Natural killer cell treated with Interleukin-12 subunit alpha and Interleukin-12 subunit beta and Interleukin-15 and Interleukin-18, amount 100 ng/mL, for 72 hours (primary cell): ENCODE data around the gene YKT6. TPM values are rescaled to one million over a fixed set of nuclear protein-coding genes. Genes with fewer than 3 reads are reported as not detected.

ENCODE experiments used
- ATAC-seq, 2 donors: fragments of 150-1000 bp; cut with Tn5 transposase in 1 of 2; sonication (Bioruptor Pico), chemical (Tn5 transposase) in 1 of 2; 2 replicates each; pipeline ENCODE4 v1.10.0; 2021
- DNase-seq: peaks from one replicate; pipeline ENCODE4 v3.0.0; 2022; ENCODE audit warnings: low spot score
- H3K27ac Mint-ChIP-seq, 2 donors: 1 replicate in 1 of 2; 2 replicates in 1 of 2; pipeline ENCODE4 v1.8.0; 2022; ENCODE audit warnings: mixed read lengths in 2 of 2, mild to moderate bottlenecking in 1 of 2, moderate library complexity in 1 of 2
- H3K27me3 Mint-ChIP-seq, 2 donors: 1 replicate in 1 of 2; 2 replicates in 1 of 2; pipeline ENCODE4 v1.8.0; 2022; ENCODE audit warnings: mixed read lengths in 2 of 2
- H3K36me3 Mint-ChIP-seq: one replicate; pipeline ENCODE4 v1.8.0; 2022; ENCODE audit warnings: mixed read lengths
- H3K4me1 Mint-ChIP-seq, 2 donors: 1 replicate in 1 of 2; 2 replicates in 1 of 2; pipeline ENCODE4 v1.8.0; 2022; ENCODE audit warnings: low read depth in 2 of 2, mixed read lengths in 2 of 2, mild to moderate bottlenecking in 1 of 2
- H3K4me3 Mint-ChIP-seq: one replicate; pipeline ENCODE4 v1.8.0; 2022; ENCODE audit warnings: mixed read lengths
- H3K9me3 Mint-ChIP-seq: 2 replicates; pipeline ENCODE4 v1.8.0; 2022; ENCODE audit warnings: mixed read lengths
- total RNA-seq, 2 donors: library from RNA; stranded (reverse); gene quantifications; one replicate each; pipeline ENCODE4 v1.2.3, GENCODE V29; 2022

Gene YKT6
- total RNA-seq, 2 donors from 2014 or later = 93.1 to 99.3 TPM

DNA sequence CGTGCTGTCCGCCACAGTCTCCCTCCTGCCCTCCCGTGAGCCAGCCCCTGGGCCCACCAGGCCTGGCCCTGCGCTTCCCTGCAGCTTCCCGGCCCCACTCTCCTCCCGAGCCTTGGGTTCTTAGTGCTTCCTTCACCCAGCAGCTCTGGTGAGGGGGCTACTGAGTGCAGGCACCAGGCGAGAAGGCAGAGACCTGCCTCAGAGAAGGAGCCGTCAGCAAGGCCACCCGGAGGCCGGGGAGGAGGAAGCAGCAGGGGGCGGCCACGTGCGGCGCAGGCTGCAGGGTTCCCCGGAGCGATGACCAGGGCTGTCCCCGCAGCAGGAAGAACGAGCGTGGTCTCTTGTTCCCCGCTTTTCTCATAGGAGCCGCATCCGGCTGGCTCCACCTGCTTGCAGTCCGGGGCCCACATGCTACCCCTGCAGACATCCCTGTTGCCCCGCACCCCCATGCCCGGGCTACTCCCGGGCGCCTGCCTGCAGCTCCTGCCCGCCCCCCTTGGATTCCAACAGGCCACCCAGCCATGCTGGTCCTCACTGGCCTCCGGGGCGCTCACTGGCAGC lies 20.5 kb downstream of the YKT6 start:
- Mint-ChIP-seq H3K27ac (no peak overlapping the region), H3K36me3 (no peaks in the 10 kb centered on the region), H3K9me3 (no peaks in the 10 kb centered on the region), H3K4me1 (no peaks in the 10 kb centered on the region), H3K27me3 (peaks cover 0 to 2% of the 10 kb centered on the region in 2 donors), H3K4me3 (no peak overlapping the region)
- DNase-seq (peak; percentile 58), ATAC-seq (no peak)

DNA sequence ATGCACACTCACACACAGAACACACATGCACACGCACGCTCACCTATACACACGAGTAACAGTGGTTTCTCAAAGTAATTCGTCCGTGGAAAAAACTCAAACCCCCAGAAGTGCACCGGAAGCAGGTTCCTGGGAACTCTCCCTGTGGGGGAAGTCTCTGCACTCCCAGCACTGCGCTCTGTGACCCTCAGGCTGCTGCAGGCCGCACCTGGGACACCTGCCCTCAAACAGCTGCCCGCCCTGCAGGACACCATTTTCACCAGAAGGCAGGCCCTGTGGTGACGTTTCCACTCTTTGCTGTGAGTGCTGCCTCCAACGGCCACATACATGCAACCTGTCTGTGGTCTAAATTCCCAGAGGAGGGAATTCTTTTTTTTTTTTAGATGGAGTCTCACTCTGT lies 21.3 kb downstream of the YKT6 start:
- no peak for ATAC-seq
- Mint-ChIP-seq H3K27me3 (peaks cover 0 to 2% of the 10 kb centered on the region in 2 donors), H3K27ac (no peak overlapping the region), H3K4me1 (no peaks in the 10 kb centered on the region), H3K4me3 (no peak overlapping the region), H3K9me3 (no peaks in the 10 kb centered on the region), H3K36me3 (no peaks in the 10 kb centered on the region)
- DNase-seq = peak; percentile 54

DNA sequence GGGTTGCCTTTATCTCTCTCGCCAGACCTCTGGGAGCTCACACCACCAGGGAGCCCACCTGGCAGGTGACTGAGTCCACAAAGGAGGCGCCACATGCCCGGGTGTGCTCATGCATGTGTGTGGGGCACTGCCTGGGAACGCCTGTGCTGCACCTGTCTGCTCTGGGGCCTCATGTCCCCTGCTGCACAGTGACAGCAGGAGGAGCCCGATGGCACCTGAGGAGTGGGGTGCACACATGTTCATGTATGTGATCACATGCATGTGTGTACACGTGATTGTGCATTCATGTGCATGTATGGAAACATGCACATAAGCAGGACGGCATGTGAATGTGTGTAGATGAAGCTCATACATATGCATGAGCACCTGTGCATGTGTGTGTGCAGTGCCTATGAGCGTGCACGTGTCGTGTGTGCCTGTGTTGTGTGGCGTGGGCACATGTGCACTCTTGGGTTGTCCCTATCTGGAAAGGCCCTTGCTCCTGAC lies 22.0 kb downstream of the YKT6 start:
- no peak overlapping the region for H3K27ac Mint-ChIP-seq
- no peak for DNase-seq
- no peaks in the 10 kb centered on the region for H3K4me1 Mint-ChIP-seq
- H3K36me3 Mint-ChIP-seq = no peaks in the 10 kb centered on the region
- no peak overlapping the region for H3K4me3 Mint-ChIP-seq
- H3K27me3 Mint-ChIP-seq = peaks cover 0 to 2% of the 10 kb centered on the region in 2 donors
- no peak for ATAC-seq
- H3K9me3 Mint-ChIP-seq = no peaks in the 10 kb centered on the region

DNA sequence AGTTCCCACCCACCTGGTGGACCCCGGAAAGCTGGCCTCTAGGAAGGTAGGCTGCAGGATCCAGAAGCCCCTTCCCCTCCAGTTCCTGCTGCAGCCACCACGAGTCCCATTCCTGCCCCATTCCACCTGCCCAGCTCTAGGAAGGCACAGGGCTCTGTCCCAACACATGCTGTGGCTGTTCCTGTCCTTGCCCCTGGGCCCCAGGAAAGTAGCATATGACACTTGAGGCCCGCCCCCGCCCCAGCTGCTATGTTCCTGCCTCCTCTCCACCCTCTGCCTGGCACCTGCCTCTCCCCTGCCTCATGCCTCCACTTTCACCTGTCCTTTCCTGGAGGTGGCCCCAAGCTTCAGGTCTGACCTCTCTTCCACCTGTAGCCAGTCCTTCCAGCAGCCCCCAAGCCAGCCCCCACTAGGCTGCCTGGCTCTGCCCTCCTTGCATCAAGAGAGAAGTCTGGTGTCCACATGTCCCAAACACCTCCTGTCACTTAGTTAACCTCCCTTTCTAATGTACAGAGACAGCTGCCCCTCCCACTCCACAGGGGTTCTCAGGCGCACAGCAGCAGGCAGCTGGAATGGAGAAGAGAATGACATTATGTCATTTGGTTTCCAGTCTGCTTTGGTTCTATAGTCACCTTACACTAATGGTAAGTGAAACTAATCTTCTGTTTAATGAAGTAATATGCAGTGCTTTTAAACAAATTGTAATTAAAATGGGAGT lies 22.7 kb downstream of the YKT6 start:
- H3K27me3 Mint-ChIP-seq = peaks cover 0 to 2% of the 10 kb centered on the region in 2 donors
- no peaks in the 10 kb centered on the region for H3K36me3 Mint-ChIP-seq
- no peaks in the 10 kb centered on the region for H3K4me1 Mint-ChIP-seq
- H3K9me3 Mint-ChIP-seq = no peaks in the 10 kb centered on the region
- DNase-seq = no peak
- no peak overlapping the region for H3K27ac Mint-ChIP-seq
- ATAC-seq = no peak
- no peak overlapping the region for H3K4me3 Mint-ChIP-seq

DNA sequence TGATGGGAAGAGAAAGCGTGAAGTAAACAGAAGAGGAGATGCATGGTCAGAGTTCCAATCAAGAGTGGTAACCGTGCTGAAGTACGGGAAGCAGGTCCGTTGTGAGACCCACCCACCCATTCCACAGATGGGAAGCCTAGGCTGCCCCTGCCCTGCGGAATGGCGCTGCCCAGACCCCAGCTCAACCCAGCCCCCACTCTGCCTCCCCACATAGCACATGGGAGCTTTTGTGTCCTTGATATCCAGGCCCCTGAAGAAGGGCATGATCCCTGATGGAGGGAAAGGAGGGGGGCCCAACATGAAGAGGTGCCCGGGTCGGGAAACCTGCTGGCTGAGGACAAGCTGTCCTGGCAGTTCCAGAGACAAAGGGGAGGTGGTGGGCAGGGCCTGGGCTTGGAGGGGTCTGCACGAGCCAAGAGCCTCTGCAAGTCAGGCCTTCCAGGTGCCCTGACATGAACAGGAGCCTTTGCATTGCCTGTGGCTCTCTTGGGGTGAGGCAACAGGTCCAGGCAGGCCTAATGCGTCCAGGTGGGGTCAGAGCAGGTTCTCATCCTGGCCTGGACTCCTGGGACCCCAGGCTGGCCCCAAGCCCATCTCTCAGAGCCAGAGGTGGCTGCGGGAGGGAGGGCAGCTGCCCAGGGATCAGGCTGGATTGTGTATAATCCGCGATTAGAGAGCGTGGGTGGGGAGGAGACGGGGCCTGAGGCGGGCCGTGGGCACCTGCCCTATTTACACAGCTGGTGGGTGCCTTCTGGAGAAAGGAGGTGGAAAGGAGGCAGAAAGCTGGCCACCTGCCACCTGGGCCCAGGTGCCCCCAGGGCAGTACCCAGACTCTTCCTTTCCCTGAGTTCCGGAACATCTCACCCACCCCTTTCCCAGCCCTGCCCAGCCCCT lies 23.5 kb downstream of the YKT6 start:
- peaks cover 0 to 2% of the 10 kb centered on the region in 2 donors for H3K27me3 Mint-ChIP-seq
- H3K27ac Mint-ChIP-seq = no peak overlapping the region
- no peaks in the 10 kb centered on the region for H3K4me1 Mint-ChIP-seq
- H3K4me3 Mint-ChIP-seq = no peak overlapping the region
- H3K36me3 Mint-ChIP-seq = no peaks in the 10 kb centered on the region
- no peaks in the 10 kb centered on the region for H3K9me3 Mint-ChIP-seq
- no peak for DNase-seq
- ATAC-seq = no peak

DNA sequence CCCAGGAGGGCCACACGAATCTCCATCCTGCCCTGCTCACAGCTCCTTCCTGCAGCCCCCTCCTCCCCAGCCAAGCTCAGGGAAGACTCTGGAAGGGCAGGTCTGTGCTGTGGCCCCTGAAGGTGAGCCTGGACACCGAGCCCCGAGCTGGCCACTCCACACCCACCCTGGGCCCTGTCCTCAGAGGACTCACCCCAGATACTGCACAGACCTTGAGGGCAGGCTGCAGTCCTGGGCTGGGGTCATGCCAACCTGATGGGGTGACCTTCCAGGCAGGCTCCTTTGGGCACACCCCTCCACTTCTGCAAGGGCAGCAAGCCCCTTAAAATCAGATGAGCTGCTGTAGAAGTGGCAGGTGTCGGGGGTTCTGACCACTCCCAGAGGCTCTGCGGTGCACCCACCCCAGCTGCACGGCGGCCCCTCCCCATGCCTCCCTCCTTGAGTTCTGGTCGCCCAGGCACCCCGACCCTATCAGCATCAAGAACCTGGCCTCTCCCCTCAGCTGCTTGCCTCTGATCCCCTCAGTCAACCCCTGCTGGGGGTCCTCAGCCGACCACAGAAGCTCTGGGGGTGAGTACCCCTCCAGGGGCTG lies 24.3 kb downstream of the YKT6 start:
- Mint-ChIP-seq H3K4me1 (no peaks in the 10 kb centered on the region), H3K27me3 (peaks cover 0 to 2% of the 10 kb centered on the region in 2 donors), H3K36me3 (no peaks in the 10 kb centered on the region), H3K27ac (no peak overlapping the region), H3K9me3 (no peaks in the 10 kb centered on the region), H3K4me3 (no peak overlapping the region)
- ATAC-seq = no peak
- no peak for DNase-seq

DNA sequence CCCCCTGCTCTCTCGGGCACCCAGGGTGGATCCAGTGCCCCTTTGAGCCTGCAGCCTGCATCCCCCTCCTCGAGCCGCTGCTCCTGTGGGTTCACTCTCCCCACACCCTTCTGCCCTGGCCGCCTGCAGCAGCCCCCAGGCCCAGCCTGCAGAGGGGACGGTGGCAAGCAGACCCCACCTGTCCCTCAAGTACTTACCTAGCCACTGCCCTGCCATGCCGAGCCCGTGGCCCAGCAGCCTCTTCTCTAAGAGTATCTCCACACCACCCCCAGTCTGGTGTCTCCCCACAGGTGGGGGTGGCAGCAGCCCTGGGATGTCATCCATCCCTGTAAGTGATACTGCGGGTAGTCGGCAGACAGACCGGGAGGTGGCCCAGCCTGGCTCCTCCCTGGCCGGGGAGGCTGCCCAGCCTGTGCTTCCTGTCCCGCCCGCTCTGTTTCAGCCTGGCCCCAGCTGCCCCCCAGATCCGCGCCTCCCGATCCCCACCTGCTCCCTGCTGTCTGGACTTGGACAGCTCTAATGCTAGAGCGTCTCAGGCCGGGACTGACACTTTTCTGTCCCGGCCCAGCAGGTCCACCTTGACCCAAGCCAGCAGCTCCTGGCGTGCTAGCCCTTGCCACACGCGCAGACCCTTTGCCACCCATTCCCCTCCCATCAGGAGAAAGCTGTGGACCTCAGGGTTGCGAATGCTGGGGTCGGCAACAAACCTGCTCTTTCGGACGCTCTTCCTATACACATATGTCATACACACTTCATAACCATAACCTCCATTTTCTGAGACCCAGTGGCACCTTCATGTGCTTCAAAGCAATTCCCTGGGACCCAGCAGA lies 25.0 kb downstream of the YKT6 start:
- Mint-ChIP-seq H3K4me3 (no peak overlapping the region), H3K27me3 (peaks cover 0 to 2% of the 10 kb centered on the region in 2 donors), H3K36me3 (no peaks in the 10 kb centered on the region), H3K4me1 (no peaks in the 10 kb centered on the region), H3K27ac (no peak overlapping the region), H3K9me3 (no peaks in the 10 kb centered on the region)
- no peak for ATAC-seq
- DNase-seq = no peak

DNA sequence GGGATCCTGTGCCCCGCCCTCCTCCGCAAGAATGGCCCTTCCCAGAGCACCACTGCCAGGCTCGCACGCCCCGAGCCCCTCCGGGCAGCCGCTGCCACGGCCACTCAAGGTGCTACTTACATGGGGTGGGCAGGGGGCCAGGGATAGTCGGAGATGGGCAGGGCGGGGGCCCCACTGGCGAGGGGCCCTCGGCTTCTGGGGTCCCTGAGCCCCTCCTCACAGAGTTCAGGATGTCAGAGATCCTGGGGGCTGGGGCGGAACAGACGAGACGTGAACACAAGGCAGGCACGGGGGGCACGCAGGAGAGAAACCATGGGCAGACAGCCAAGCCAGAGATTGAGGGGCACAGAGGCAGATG lies 25.6 kb downstream of the YKT6 start:
- no peak for ATAC-seq
- no peak overlapping the region for H3K4me3 Mint-ChIP-seq
- peaks cover 0 to 2% of the 10 kb centered on the region in 2 donors for H3K27me3 Mint-ChIP-seq

DNA sequence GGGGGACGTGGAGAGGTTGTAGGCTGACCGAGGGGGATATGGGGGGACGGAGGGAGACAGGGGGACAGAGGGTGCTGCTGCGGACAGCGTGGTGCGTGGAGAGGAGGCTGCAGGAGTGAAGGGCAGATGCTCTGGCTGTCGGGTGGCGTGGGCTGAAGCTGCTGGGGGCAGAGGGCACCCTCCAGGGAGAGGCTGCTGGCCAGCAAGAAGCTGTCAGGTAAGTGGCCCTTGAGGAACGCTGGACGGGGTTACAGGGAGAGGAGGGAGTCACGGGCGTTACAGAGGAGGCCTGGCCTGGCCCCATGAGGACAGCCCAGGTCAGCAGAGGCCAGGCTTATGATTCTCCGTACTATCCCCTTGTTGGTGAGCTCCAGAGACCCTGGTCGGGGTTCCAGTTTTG lies 27.1 kb downstream of the YKT6 start:
- H3K36me3 Mint-ChIP-seq = no peaks in the 10 kb centered on the region
- ATAC-seq = no peak

More for the DNA sequence above, 25.6 kb downstream of the YKT6 start:
- DNase-seq = no peak
- no peaks in the 10 kb centered on the region for H3K9me3 Mint-ChIP-seq
- H3K27ac Mint-ChIP-seq = no peak overlapping the region
- H3K36me3 Mint-ChIP-seq = no peaks in the 10 kb centered on the region
- H3K4me1 Mint-ChIP-seq = no peaks in the 10 kb centered on the region

DNA sequence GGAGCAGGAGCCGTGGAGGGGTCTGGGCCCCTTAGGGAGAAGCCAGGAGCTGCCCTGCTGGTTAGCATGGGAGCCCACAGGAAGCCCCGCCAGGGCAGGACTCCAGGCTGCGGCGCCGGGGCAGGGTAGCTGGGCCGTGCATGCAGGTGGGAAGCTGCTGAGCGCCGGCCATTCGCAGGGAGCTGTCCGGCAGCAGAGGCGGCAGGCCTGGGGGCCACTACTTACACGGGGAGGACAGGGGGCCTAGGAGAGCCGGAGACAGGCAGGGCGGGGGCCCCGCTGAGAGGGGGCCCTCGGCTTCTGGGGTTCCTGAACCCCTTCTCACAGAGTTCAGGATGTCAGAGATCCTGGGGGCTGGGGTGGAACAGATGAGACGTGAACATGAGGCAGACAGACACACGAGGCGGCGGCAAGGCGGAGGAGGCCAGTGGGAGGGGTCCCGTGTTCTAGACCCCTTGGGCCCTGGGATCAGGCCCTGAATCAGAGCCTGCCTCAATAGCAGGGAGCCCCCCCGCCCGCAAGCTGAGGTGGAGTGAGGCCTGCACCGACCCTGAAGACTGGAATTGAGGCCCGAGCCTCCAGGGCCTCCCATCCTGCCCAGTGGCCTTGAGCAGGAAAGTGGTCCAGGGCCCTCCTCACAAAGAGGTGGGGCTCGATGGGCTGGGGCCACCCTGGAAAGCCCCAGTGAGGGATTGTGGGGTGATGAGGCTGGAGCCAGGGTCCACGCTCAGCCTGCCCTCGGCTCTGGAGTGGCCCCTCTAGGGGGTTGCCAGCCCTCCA lies 28.0 kb downstream of the YKT6 start:
- Mint-ChIP-seq H3K4me1 (no peaks in the 10 kb centered on the region), H3K9me3 (no peaks in the 10 kb centered on the region), H3K36me3 (no peaks in the 10 kb centered on the region), H3K4me3 (no peak overlapping the region), H3K27me3 (peaks cover 0 to 2% of the 10 kb centered on the region in 2 donors), H3K27ac (no peak overlapping the region)
- DNase-seq (no peak), ATAC-seq (no peak)

More for the DNA sequence above, 27.1 kb downstream of the YKT6 start:
- no peak overlapping the region for H3K4me3 Mint-ChIP-seq
- no peak overlapping the region for H3K27ac Mint-ChIP-seq
- DNase-seq = no peak
- H3K4me1 Mint-ChIP-seq = no peaks in the 10 kb centered on the region
- H3K27me3 Mint-ChIP-seq = peaks cover 0 to 2% of the 10 kb centered on the region in 2 donors
- H3K9me3 Mint-ChIP-seq = no peaks in the 10 kb centered on the region

DNA sequence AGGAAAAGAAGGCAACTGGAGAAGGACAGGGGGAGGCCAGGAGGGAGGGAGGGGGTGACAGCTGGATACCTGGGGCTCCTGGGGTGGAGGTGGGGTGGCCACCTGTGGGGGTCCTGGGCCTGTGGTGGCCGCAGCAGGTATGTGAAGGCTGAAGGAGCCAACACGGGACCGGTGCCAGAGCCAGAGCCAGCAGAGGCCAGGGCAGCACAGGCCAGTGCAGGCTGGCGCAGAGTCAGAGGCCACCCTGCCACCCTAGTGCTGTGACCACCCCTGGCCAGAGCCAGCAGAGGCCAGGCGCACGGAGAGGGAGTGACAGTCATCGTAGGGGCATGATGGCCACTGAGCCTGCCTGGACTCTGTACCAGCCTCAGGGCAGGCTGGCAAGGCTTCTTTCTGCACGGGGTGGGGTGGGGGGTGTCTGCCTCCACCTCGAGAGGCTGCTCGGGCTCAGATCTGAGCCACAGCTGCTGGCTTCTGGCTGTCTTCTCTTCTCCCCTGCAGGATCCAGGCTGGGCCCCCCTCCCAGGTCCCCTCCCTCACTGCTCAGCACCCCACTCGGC lies 28.8 kb downstream of the YKT6 start:
- no peaks in the 10 kb centered on the region for H3K9me3 Mint-ChIP-seq
- H3K4me3 Mint-ChIP-seq = no peak overlapping the region
- no peaks in the 10 kb centered on the region for H3K36me3 Mint-ChIP-seq
- ATAC-seq (peak in 1 of 2 donors; percentile 8), DNase-seq (no peak)
- no peak overlapping the region for H3K27ac Mint-ChIP-seq
- no peaks in the 10 kb centered on the region for H3K4me1 Mint-ChIP-seq
- H3K27me3 Mint-ChIP-seq = peaks cover 0 to 2% of the 10 kb centered on the region in 2 donors

DNA sequence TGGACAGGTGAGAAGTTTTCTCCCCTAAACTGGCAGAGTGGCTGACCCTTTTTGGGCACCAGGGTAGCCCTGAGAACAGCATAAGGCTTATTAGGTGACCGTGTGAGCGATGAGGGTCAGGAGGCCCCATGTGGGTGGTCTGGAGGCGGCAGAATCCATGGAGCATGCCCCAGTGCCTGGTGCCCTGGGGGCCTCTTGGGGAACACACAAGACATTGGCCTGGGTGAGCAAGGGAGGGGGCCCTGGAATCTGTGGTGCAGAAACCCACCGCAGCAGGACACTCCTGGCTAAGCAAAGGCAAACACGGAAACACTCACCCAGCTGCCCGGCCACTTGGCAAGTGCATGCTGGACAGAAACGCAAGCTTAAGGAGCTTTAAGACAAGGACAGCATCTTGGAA lies 29.5 kb downstream of the YKT6 start:
- H3K36me3 Mint-ChIP-seq = no peaks in the 10 kb centered on the region
- no peaks in the 10 kb centered on the region for H3K9me3 Mint-ChIP-seq
- ATAC-seq (no peak), DNase-seq (no peak)
- no peaks in the 10 kb centered on the region for H3K4me1 Mint-ChIP-seq
- H3K27me3 Mint-ChIP-seq = peaks cover 0 to 2% of the 10 kb centered on the region in 2 donors
- H3K4me3 Mint-ChIP-seq = no peak overlapping the region
- no peak overlapping the region for H3K27ac Mint-ChIP-seq
